SU-DHL-6 (cell line): Measurements from ENCODE around the gene ITIH4.

Experiments used
- H2AFZ ChIP-seq: fragments of 200-600 bp; sonication (generic); 2 replicates; pipeline ENCODE4 v1.6.1; 2014; ENCODE audit warnings: low read depth, mild to moderate bottlenecking, moderate library complexity, mixed read lengths, antibody characterized with exemption, low read length; ENCODE audit not compliant: severe bottlenecking
- H3F3A ChIP-seq: fragments of 200-600 bp; shearing (Covaris generic); 2 replicates; pipeline ENCODE4 v1.6.0; 2016; ENCODE audit warnings: antibody characterized with exemption, mild to moderate bottlenecking; ENCODE audit not compliant: insufficient read depth
- H3K27ac ChIP-seq: fragments of 200-600 bp; sonication (generic); 2 replicates; pipeline ENCODE4 v1.5.1; 2016; ENCODE audit warnings: low read depth, mild to moderate bottlenecking, low read length, moderate library complexity, mixed read lengths
- H3K27me3 ChIP-seq: fragments of 200-600 bp; sonication (generic), shearing (Covaris generic); 2 replicates; pipeline ENCODE4 v1.6.0; 2014; ENCODE audit warnings: mild to moderate bottlenecking, low read length
- H3K36me3 ChIP-seq: fragments of 200-600 bp; sonication (generic); 2 replicates; pipeline ENCODE4 v1.6.1; 2014; ENCODE audit warnings: mild to moderate bottlenecking, low read length, mixed read lengths
- H3K4me2 ChIP-seq: fragments of 300-600, 200-600 bp; shearing (Covaris generic), sonication (generic); 2 replicates; pipeline ENCODE4 v1.6.0; 2014; ENCODE audit warnings: low read length, low read depth, mild to moderate bottlenecking; ENCODE audit not compliant: poor library complexity, severe bottlenecking
- H3K4me3 ChIP-seq: fragments of 200-600 bp; sonication (generic); 2 replicates; pipeline ENCODE4 v1.5.1; 2014; ENCODE audit warnings: antibody characterized with exemption, low read length, mild to moderate bottlenecking, mixed read lengths; ENCODE audit not compliant: insufficient read depth, poor library complexity, severe bottlenecking
- H3K79me2 ChIP-seq: fragments of 200-600 bp; sonication (generic); 2 replicates; pipeline ENCODE4 v1.6.1; 2014; ENCODE audit warnings: mild to moderate bottlenecking, low read length, moderate library complexity; ENCODE audit not compliant: insufficient read depth
- H3K9ac ChIP-seq: fragments of 200-600 bp; sonication (generic); 2 replicates; pipeline ENCODE4 v1.7.0; 2014; ENCODE audit warnings: mild to moderate bottlenecking, low read length
- H3K9me2 ChIP-seq: fragments of 200-600 bp; sonication (generic); replicated peaks from 2 replicates; pipeline ENCODE4 v1.6.1; 2014; ENCODE audit warnings: low read length; ENCODE audit not compliant: insufficient read depth
- H3K9me3 ChIP-seq: fragments of 200-600 bp; sonication (generic); 2 replicates; pipeline ENCODE4 v1.6.1; 2014; ENCODE audit warnings: low read length, mixed read lengths; ENCODE audit not compliant: insufficient read depth
- H4K20me1 ChIP-seq: fragments of 200-600 bp; sonication (generic); 2 replicates; pipeline ENCODE4 v1.6.1; 2014; ENCODE audit warnings: low read depth, mild to moderate bottlenecking, antibody characterized with exemption, low read length, moderate library complexity, mixed read lengths
- CTCF ChIP-seq: fragments of 200-600 bp; sonication (generic); IDR thresholded peaks from one replicate; pipeline ENCODE4 v1.5.1; 2017; ENCODE audit warnings: antibody characterized with exemption, mild to moderate bottlenecking, low read length, moderate library complexity; ENCODE audit not compliant: insufficient read depth, poor library complexity, severe bottlenecking
- EZH2phosphoT487 ChIP-seq: fragments of 200-600 bp; sonication (generic), shearing (Covaris generic); conservative IDR thresholded peaks from 2 replicates; pipeline ENCODE4 v1.6.1; 2018; ENCODE audit warnings: mild to moderate bottlenecking, antibody characterized with exemption, low read length, moderate library complexity, mixed read lengths

Gene ITIH4

DNA sequence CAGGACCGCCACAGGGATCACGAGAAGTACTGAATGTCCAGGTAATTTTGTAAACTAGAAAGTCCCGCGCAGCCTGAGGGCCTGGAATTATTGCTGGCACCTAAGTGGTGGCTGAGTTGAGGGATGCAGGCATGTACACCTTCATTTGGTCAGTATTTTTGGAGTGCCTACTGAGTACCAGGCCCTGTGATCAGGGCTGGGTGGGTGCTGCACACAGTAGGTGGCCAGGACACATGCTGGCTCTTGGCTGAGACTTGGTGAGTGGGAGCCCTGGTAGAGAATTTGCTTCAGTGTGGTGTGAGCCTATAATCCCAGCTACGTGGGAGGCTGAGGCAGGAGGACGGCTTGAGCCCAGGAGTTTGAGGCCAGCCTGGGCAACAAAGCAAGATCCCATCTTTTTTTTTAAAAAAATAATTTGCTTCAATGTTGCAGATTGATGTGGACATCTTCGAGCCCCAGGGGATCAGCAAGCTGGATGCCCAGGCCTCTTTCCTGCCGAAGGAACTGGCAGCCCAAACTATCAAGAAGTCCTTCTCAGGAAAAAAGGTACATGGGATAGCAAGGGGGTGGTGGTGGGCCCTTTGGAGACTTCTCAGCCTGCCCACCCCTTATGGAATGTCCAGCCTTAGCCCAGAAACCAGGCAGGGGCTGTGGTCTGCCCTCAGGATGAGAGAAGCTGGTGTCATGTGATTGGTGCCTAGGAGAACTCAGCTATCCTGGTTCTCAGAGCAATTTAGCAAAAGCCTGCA is 50.5 kb downstream of the ITIH4 start:
- TF ChIP-seq EZH2phosphoT487, result no peak
- no peak for TF ChIP-seq CTCF
- H3K9ac ChIP-seq, result no peak overlapping the region

DNA sequence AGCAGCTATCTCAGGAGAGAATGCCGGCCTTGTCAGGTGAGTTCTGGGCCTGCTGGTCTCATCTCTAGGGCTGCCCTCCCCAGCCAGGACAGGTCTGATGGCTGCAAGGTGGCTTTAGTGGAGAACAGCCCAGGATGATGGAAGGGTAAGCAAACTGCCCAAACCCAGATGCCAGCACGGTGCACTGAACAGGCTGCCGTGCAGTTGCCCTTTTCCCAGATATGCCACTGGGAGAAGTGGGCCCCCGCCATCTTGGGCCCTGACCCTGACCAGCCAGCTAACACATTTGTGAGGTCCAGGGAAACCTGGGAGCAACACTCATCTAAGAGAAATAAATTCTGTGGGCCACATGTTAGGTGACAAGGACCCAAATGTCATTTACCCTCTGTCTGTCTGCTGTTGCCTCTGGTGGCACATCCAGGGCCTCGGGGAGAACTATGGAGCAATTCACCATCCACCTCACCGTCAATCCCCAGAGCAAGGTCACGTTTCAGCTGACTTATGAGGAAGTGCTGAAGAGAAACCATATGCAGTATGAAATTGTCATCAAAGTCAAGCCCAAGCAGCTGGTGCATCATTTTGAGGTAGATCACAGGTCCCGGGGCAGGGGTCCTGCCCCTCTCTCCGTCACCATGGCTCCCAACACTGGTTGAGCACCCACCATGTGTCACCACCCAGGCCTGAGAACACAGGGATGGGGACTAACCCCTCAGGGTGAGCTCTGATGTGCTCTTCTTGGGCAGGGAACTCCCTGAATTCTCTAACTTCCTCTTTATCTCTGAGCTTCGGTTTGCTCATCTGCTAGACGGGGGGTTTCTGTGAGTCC is 51.2 kb downstream of the ITIH4 start:
- Histone ChIP-seq H3F3A (no peaks in the 10 kb centered on the region), H3K79me2 (no peaks in the 10 kb centered on the region), H3K9ac (no peak overlapping the region), H3K27ac (no peak overlapping the region), H3K4me3 (no peak overlapping the region), H3K9me3 (no peaks in the 10 kb centered on the region), H3K9me2 (no peaks in the 10 kb centered on the region), H3K4me2 (no peak overlapping the region), H2AFZ (no peak overlapping the region), H3K27me3 (no peaks in the 10 kb centered on the region), H3K36me3 (no peaks in the 10 kb centered on the region), H4K20me1 (no peaks in the 10 kb centered on the region)
- TF ChIP-seq EZH2phosphoT487 (no peak), CTCF (no peak)

More for the DNA sequence above, 50.5 kb downstream of the ITIH4 start:
- Histone ChIP-seq H2AFZ (no peak overlapping the region), H3K9me3 (no peaks in the 10 kb centered on the region), H4K20me1 (no peaks in the 10 kb centered on the region), H3F3A (no peaks in the 10 kb centered on the region), H3K27ac (no peak overlapping the region), H3K36me3 (no peaks in the 10 kb centered on the region), H3K27me3 (no peaks in the 10 kb centered on the region), H3K4me3 (no peak overlapping the region), H3K79me2 (no peaks in the 10 kb centered on the region), H3K9me2 (no peaks in the 10 kb centered on the region), H3K4me2 (no peak overlapping the region)

GRCh38 chr3:52777959-52778805 is 52.3 kb downstream of the ITIH4 start:
- Histone ChIP-seq H3K9me2 (no peaks in the 10 kb centered on the region), H3K36me3 (no peaks in the 10 kb centered on the region), H4K20me1 (no peaks in the 10 kb centered on the region), H3K27ac (no peak overlapping the region), H3F3A (no peaks in the 10 kb centered on the region), H3K79me2 (no peaks in the 10 kb centered on the region), H3K27me3 (no peaks in the 10 kb centered on the region), H3K9ac (no peak overlapping the region), H3K4me3 (no peak overlapping the region), H3K9me3 (no peaks in the 10 kb centered on the region), H2AFZ (no peak overlapping the region), H3K4me2 (no peak overlapping the region)
- no peak for TF ChIP-seq CTCF
- TF ChIP-seq EZH2phosphoT487, result no peak
